Transverse colon (tissue), 3 donors: ENCODE results near the gene DUT.

Experiments
- POLR2A ChIP-seq: fragments of 450-650 bp; IDR thresholded peaks from one replicate; pipeline ENCODE4 v1.6.1; 2016; ENCODE audit warnings: antibody characterized with exemption, mild to moderate bottlenecking, moderate library complexity
- TF ChIP-seq, protein P1 (sequence below), 5 experiments: fragments of 200-600 bp in 3 of 5; fragments of 450-650 bp in 2 of 5; sonication (generic) in 3 of 5; IDR thresholded peaks; 1 replicate in 2 of 5; 2 replicates in 3 of 5; pipeline ENCODE4 v1.5.1; 2016 to 2017; ENCODE audit warnings: antibody characterized with exemption in 5 of 5, inconsistent platforms in 3 of 5, mild to moderate bottlenecking in 2 of 5, moderate library complexity in 1 of 5

DNA sequence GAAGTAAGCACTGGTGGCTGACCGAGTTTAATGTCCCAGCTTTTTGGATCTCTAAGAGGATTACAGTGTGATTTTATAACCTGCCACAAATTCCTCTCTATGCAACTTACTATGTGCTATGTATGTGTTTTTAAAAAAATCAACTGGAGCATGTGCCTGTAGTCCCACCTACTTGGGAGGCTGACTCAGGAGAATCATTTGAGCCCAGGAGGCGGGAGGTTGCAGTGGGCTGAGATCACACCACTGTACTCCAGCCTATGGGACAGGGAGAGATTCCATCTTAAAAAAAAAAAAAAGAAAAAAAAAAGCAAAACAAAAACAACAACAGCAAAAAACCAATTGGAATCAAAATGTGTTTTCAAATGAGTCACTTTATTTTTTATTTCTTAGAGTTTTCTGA is 29.6 kb downstream of the DUT start:
- TF ChIP-seq POLR2A, result no peak
- TF ChIP-seq, protein P1, sequence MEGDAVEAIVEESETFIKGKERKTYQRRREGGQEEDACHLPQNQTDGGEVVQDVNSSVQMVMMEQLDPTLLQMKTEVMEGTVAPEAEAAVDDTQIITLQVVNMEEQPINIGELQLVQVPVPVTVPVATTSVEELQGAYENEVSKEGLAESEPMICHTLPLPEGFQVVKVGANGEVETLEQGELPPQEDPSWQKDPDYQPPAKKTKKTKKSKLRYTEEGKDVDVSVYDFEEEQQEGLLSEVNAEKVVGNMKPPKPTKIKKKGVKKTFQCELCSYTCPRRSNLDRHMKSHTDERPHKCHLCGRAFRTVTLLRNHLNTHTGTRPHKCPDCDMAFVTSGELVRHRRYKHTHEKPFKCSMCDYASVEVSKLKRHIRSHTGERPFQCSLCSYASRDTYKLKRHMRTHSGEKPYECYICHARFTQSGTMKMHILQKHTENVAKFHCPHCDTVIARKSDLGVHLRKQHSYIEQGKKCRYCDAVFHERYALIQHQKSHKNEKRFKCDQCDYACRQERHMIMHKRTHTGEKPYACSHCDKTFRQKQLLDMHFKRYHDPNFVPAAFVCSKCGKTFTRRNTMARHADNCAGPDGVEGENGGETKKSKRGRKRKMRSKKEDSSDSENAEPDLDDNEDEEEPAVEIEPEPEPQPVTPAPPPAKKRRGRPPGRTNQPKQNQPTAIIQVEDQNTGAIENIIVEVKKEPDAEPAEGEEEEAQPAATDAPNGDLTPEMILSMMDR (IDR thresholded peaks at IDR 0.05), result no peak
